Panc1 (cell line): ENCODE data around the gene EOLA1. TPM values are rescaled to one million over a fixed set of nuclear protein-coding genes. Genes with fewer than 3 reads are reported as not detected.

Experiments
- ATAC-seq: fragments of 200-7000 bp; cut with Tn5 transposase; 2 replicates; pipeline ENCODE4 v1.9.1; 2020; ENCODE audit warnings: mild to moderate bottlenecking, moderate library complexity
- BruUV-seq: library from RNA; stranded (reverse); fragments of 400-500 nt; replicated peaks from 2 replicates; lab custom pipeline; 2021; lab: Mats Ljungman, UMichigan
- CTCF ChIA-PET: fragments of 300-600 bp; sonication (Branson Sonifier 250); formaldehyde crosslinking; loops from one replicate; lab custom pipeline; 2022; ENCODE audit warnings: antibody characterized with exemption; lab: Charles Lee
- POLR2A ChIA-PET: fragments of 300-600 bp; sonication (Branson Sonifier 250); formaldehyde crosslinking; loops from one replicate; lab custom pipeline; 2022; ENCODE audit warnings: antibody characterized with exemption; lab: Charles Lee
- DNase-seq: peaks from one replicate; pipeline ENCODE4 v3.0.0-alpha.2; 2010; ENCODE audit warnings: low read depth, low spot score
- H3K27ac ChIP-seq: 2 replicates; pipeline ENCODE4 v1.5.1; 2011; ENCODE audit warnings: mild to moderate bottlenecking, low read length, inconsistent platforms
- H3K27me3 ChIP-seq: fragments of 200-500 bp; sonication (Bioruptor generic); 2 replicates; pipeline ENCODE4 v1.6.0; 2014; ENCODE audit warnings: low read length, inconsistent platforms; ENCODE audit not compliant: control insufficient read depth, insufficient read depth
- H3K36me3 ChIP-seq: fragments of 200-500 bp; sonication (Bioruptor generic); 2 replicates; pipeline ENCODE4 v1.5.1; 2014; ENCODE audit warnings: inconsistent platforms, mild to moderate bottlenecking, low read length, moderate library complexity; ENCODE audit not compliant: control insufficient read depth, insufficient read depth
- H3K4me1 ChIP-seq: 2 replicates; pipeline ENCODE4 v1.5.1; 2011; ENCODE audit warnings: inconsistent platforms, mild to moderate bottlenecking, low read length, moderate library complexity; ENCODE audit not compliant: control insufficient read depth, insufficient read depth
- H3K4me3 ChIP-seq, 2 experiments: 2 replicates each; pipeline ENCODE4 v1.5.1; 2011 to 2012; ENCODE audit warnings: low read depth in 2 of 2, low read length in 2 of 2, mild to moderate bottlenecking in 2 of 2, inconsistent platforms in 1 of 2, moderate library complexity in 1 of 2
- H3K9me3 ChIP-seq: fragments of 200-500 bp; sonication (Bioruptor generic); 2 replicates; pipeline ENCODE4 v1.5.1; 2014; ENCODE audit warnings: low read depth, mild to moderate bottlenecking, inconsistent platforms, low read length, moderate library complexity; ENCODE audit not compliant: control insufficient read depth, insufficient read depth
- CTCF ChIP-seq: fragments of 450-650 bp; IDR thresholded peaks from 2 replicates; pipeline ENCODE4 v1.5.1; 2017; ENCODE audit warnings: mild to moderate bottlenecking
- POLR2AphosphoS5 ChIP-seq: IDR thresholded peaks from 2 replicates; pipeline ENCODE4 v1.6.1; 2012; ENCODE audit warnings: mild to moderate bottlenecking, low read depth, low read length, moderate library complexity
- REST ChIP-seq, 2 experiments: IDR thresholded peaks; 2 replicates each; pipeline ENCODE4 v1.6.1; 2011 to 2012; ENCODE audit warnings: low read depth in 2 of 2, control low read depth in 1 of 2, low read length in 1 of 2, mild to moderate bottlenecking in 1 of 2, moderate library complexity in 1 of 2; ENCODE audit not compliant: insufficient read depth in 1 of 2
- SIN3A ChIP-seq: IDR thresholded peaks from 2 replicates; pipeline ENCODE4 v1.6.1; 2012; ENCODE audit warnings: low read depth, mild to moderate bottlenecking, low read length, moderate library complexity, borderline replicate concordance; ENCODE audit not compliant: insufficient read depth
- TCF7L2 ChIP-seq: IDR thresholded peaks from 2 replicates; pipeline ENCODE4 v1.6.1; 2011; ENCODE audit warnings: mild to moderate bottlenecking, low read depth, low read length, inconsistent platforms
- in situ Hi-C: cut with HindIII; loops from 2 replicates; pipeline ENCODE4 v1.10.0; 2016; ENCODE audit warnings: low sequenced_read_pairs, low pct_unique_long_range_greater_than_20kb
- intact Hi-C: fragments of 100-400 bp; cut with micrococcal nuclease; formaldehyde crosslinking; loops from one replicate; pipeline ENCODE4 v1.10.0; 2022; ENCODE audit not compliant: unreplicated experiment
- total RNA-seq: library from RNA; stranded (reverse); gene quantifications from one replicate; pipeline ENCODE4 v1.2.1, GENCODE V29; 2021; ENCODE audit not compliant: unreplicated experiment

EOLA1 gene
- total RNA-seq, 1 experiment from 2014 or later = 26.8 TPM

- no peak for ATAC-seq
Observed at GRCh38 chrX:149506349-149506748, 34.5 kb upstream of the EOLA1 start.

GRCh38 chrX:149508467-149508866 is 32.3 kb upstream of the EOLA1 start:
- Histone ChIP-seq H3K9me3 (no peaks in the 10 kb centered on the region), H3K4me1 (peaks cover 7% of the 10 kb centered on the region; the same call in 1 of the 2 replicates), H3K36me3 (no peaks in the 10 kb centered on the region), H3K4me3 (no peak overlapping the region), H3K27me3 (no peaks in the 10 kb centered on the region), H3K27ac (no peak overlapping the region)
- intact Hi-C loops (no loop called here), in situ Hi-C loops (loop anchor here (25.0 kb wide), 1 partner anchor 1129 kb away; no protein-coding TSS in a partner anchor)
- no TSS peak for BruUV-seq
- ATAC-seq = no peak
- ChIA-PET POLR2A (no interaction called here), CTCF (no interaction called here)
- no peak for DNase-seq
- no peak for TF ChIP-seq CTCF
- no peak for TF ChIP-seq REST (IDR thresholded peaks at IDR 0.05; ENCODE audit: insufficient read depth in 1 of 2, low read depth in 2 of 2, low read length in 1 of 2)
- no peak for TF ChIP-seq SIN3A
- no peak for TF ChIP-seq POLR2AphosphoS5
- no peak for TF ChIP-seq TCF7L2

More at GRCh38 chrX:149506349-149506748, 34.5 kb upstream of the EOLA1 start:
- no peak for TF ChIP-seq POLR2AphosphoS5
- TF ChIP-seq SIN3A = no peak
- TF ChIP-seq REST (IDR thresholded peaks at IDR 0.05; ENCODE audit: insufficient read depth in 1 of 2, low read depth in 2 of 2, low read length in 1 of 2) = no peak
- TF ChIP-seq CTCF = no peak
- no peak for TF ChIP-seq TCF7L2
- intact Hi-C loops = no loop called here
- Histone ChIP-seq H3K27me3 (no peaks in the 10 kb centered on the region), H3K4me3 (no peak overlapping the region), H3K27ac (no peak overlapping the region), H3K9me3 (no peaks in the 10 kb centered on the region), H3K4me1 (peaks cover 7% of the 10 kb centered on the region; the same call in 1 of the 2 replicates), H3K36me3 (no peaks in the 10 kb centered on the region)
- ChIA-PET POLR2A (no interaction called here), CTCF (no interaction called here)
- no peak for DNase-seq
- in situ Hi-C loops = loop anchor here (25.0 kb wide), 1 partner anchor 1131 kb away; no protein-coding TSS in a partner anchor
- no TSS peak for BruUV-seq
